BLaER1 (cell line): ENCODE measurements around the gene MAP3K14.

Source experiments
- H3K27ac ChIP-seq: shearing (Covaris generic); formaldehyde crosslinking; 2 replicates; pipeline ENCODE4 v1.8.1; 2022
- H3K27me3 ChIP-seq: shearing (Covaris generic); formaldehyde crosslinking; 2 replicates; pipeline ENCODE4 v1.8.1; 2022
- H3K36me3 ChIP-seq: shearing (Covaris generic); formaldehyde crosslinking; 2 replicates; pipeline ENCODE4 v1.8.1; 2022
- H3K4me1 ChIP-seq: shearing (Covaris generic); formaldehyde crosslinking; 2 replicates; pipeline ENCODE4 v1.8.1; 2022
- H3K4me2 ChIP-seq: shearing (Covaris generic); formaldehyde crosslinking; 2 replicates; pipeline ENCODE4 v1.8.1; 2022
- H3K4me3 ChIP-seq: shearing (Covaris generic); formaldehyde crosslinking; 2 replicates; pipeline ENCODE4 v1.8.1; 2022
- H3K9ac ChIP-seq: shearing (Covaris generic); formaldehyde crosslinking; 2 replicates; pipeline ENCODE4 v1.8.1; 2022
- H3K9me3 ChIP-seq: shearing (Covaris generic); formaldehyde crosslinking; 2 replicates; pipeline ENCODE4 v1.8.1; 2022
- H4K20me1 ChIP-seq: shearing (Covaris generic); formaldehyde crosslinking; 2 replicates; pipeline ENCODE4 v1.8.1; 2022
- Cebpa-rat ChIP-seq: shearing (Covaris generic); IDR thresholded peaks from 2 replicates; pipeline ENCODE4 v1.8.1; 2022

MAP3K14 gene

DNA sequence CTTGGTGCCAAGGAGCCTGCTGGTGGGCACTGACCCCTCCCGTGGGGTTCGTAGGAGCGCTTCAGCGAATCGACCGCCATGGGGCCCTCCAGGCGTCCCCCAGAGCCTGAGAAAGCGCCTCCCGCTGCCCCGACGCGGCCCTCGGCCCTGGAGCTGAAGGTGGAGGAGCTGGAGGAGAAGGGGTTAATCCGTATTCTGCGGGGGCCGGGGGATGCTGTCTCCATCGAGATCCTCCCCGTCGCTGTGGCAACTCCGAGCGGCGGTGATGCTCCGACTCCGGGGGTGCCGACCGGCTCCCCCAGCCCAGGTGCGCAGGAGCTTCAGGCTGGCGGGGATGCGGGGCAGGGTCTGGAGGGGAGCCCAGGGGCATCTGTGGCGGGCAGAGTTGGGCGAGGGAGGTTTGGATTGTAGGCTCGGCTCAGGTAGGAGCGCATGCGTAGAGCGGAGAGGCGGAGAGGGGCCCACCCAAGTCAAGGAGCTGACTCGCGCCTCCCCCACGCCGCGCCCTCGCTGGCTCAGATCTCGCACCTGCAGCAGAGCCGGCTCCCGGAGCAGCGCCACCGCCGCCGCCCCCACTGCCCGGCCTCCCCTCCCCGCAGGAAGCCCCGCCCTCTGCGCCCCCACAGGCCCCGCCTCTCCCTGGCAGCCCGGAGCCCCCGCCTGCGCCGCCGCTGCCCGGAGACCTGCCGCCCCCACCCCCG lies 75.3 kb downstream of the MAP3K14 start:
- no peaks in the 10 kb centered on the region for H3K27me3 ChIP-seq
- peaks cover 98% of the 10 kb centered on the region for H3K36me3 ChIP-seq
- H3K4me3 ChIP-seq: no peak overlapping the region
- H3K4me1 ChIP-seq: peaks cover 7% of the 10 kb centered on the region
- no peak overlapping the region for H3K4me2 ChIP-seq
- TF ChIP-seq Cebpa-rat: no peak
- H3K9me3 ChIP-seq: no peaks in the 10 kb centered on the region
- H3K9ac ChIP-seq: no peak overlapping the region
- H4K20me1 ChIP-seq: peaks cover 46% of the 10 kb centered on the region
- H3K27ac ChIP-seq: no peak overlapping the region

DNA sequence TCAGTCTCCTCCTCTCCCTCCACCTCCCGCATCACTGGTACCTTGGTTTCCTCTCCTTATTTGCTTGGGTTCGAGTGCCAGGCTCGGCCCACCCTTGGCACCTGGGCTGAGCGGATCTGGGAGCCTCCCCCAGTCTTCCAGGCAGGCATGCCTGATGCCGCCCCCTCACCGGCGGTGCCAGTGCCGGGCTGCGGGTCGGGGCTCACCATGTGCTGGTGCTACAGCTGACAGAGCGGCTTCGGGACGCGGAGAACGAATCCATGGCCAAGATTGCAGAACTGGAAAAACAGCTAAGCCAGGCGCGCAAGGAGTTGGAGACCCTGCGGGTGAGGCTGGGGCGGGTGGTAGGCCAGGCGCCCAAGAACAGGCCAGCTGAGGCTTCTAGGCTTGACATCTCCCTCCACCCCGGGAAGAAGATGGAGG lies 75.9 kb downstream of the MAP3K14 start:
- no peaks in the 10 kb centered on the region for H3K27me3 ChIP-seq
- TF ChIP-seq Cebpa-rat: no peak

GRCh38 chr17:45238155-45238774 lies 78.6 kb downstream of the MAP3K14 start:
- peaks cover 92% of the 10 kb centered on the region for H3K36me3 ChIP-seq

More for the DNA sequence above, 75.9 kb downstream of the MAP3K14 start:
- Histone ChIP-seq H4K20me1 (peaks cover 46% of the 10 kb centered on the region), H3K36me3 (peaks cover 98% of the 10 kb centered on the region), H3K4me2 (no peak overlapping the region), H3K4me3 (no peak overlapping the region), H3K4me1 (peaks cover 4% of the 10 kb centered on the region), H3K27ac (no peak overlapping the region), H3K9me3 (no peaks in the 10 kb centered on the region), H3K9ac (no peak overlapping the region)

GRCh38 chr17:45237686-45238085 lies 79.1 kb downstream of the MAP3K14 start:
- Histone ChIP-seq H3K9me3 (no peaks in the 10 kb centered on the region), H3K36me3 (peaks cover 90% of the 10 kb centered on the region)

More at GRCh38 chr17:45238155-45238774, 78.6 kb downstream of the MAP3K14 start:
- H4K20me1 ChIP-seq: peaks cover 58% of the 10 kb centered on the region
- H3K27ac ChIP-seq: no peak overlapping the region
- no peaks in the 10 kb centered on the region for H3K27me3 ChIP-seq
- H3K4me2 ChIP-seq: no peak overlapping the region
- peaks cover 29% of the 10 kb centered on the region for H3K4me1 ChIP-seq
- no peak overlapping the region for H3K9ac ChIP-seq
- H3K9me3 ChIP-seq: no peaks in the 10 kb centered on the region
- no peak for TF ChIP-seq Cebpa-rat
- no peak overlapping the region for H3K4me3 ChIP-seq

GRCh38 chr17:45236282-45236606 lies 80.6 kb downstream of the MAP3K14 start:
- Histone ChIP-seq H3K27ac (0 out of 2 replicates have a peak overlapping the region, but pooled peaks have one; percentile 32), H3K36me3 (peaks cover 87% of the 10 kb centered on the region), H3K9me3 (no peaks in the 10 kb centered on the region), H3K9ac (0 out of 2 replicates have a peak overlapping the region, but pooled peaks have one; percentile 9), H3K27me3 (no peaks in the 10 kb centered on the region), H3K4me2 (no peak overlapping the region; the same call in 1 of the 2 replicates), H3K4me1 (peaks cover 49% of the 10 kb centered on the region), H3K4me3 (no peak overlapping the region), H4K20me1 (peaks cover 79% of the 10 kb centered on the region)
- TF ChIP-seq Cebpa-rat: no peak

More at GRCh38 chr17:45237686-45238085, 79.1 kb downstream of the MAP3K14 start:
- H3K27me3 ChIP-seq: no peaks in the 10 kb centered on the region
- no peak overlapping the region for H3K9ac ChIP-seq
- peaks cover 35% of the 10 kb centered on the region for H3K4me1 ChIP-seq
- no peak overlapping the region for H3K4me3 ChIP-seq
- peaks cover 64% of the 10 kb centered on the region for H4K20me1 ChIP-seq
- TF ChIP-seq Cebpa-rat: no peak
- H3K4me2 ChIP-seq: no peak overlapping the region
- H3K27ac ChIP-seq: no peak overlapping the region

DNA sequence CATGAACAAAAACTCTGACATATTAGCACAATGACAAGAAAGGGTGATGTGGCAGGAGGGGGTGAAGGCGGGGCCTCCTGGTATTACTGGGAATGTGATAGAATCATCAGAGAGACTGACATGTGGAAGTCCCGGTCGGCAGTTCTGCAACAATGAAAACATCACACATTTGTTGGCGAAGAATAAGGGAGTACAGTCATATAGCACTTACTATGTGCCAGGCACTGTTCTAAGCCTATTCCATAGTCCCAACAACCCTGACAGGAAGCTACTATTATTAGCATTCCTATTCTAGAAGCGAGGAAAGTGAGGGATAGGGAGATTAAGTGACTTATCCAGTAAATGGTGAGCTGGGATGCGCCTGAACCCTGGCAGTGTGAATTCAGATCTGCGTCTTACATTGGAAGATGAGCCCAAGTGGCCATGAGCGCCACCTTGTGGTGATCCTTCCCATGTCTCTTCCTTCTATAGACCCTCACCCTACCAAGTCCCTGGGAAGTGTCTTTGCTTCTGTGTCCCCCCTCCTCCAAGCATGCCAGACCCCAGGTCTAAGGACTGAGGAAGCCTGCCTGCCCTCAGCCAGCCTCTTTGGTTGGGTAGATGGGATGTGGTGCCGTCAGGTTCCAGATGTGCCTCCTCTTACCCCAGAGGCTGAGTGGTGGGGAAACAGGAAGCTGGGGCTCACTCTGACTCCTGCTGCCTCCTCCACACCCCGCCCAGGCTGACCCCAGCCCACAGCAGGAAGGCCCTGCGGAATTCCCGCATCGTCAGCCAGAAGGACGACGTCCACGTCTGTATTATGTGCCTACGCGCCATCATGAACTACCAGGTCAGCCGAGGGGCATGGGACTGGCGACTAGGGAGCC lies 81.2 kb downstream of the MAP3K14 start:
- Histone ChIP-seq H3K27me3 (no peaks in the 10 kb centered on the region), H3K36me3 (peaks cover 81% of the 10 kb centered on the region), H3K4me2 (peak overlapping the region; percentile 15), H3K27ac (0 out of 2 replicates have a peak overlapping the region, but pooled peaks have one; percentile 32), H3K4me3 (no peak overlapping the region), H4K20me1 (peaks cover 79% of the 10 kb centered on the region), H3K4me1 (peaks cover 55% of the 10 kb centered on the region), H3K9ac (0 out of 2 replicates have a peak overlapping the region, but pooled peaks have one; percentile 9), H3K9me3 (no peaks in the 10 kb centered on the region)
- no peak for TF ChIP-seq Cebpa-rat

DNA sequence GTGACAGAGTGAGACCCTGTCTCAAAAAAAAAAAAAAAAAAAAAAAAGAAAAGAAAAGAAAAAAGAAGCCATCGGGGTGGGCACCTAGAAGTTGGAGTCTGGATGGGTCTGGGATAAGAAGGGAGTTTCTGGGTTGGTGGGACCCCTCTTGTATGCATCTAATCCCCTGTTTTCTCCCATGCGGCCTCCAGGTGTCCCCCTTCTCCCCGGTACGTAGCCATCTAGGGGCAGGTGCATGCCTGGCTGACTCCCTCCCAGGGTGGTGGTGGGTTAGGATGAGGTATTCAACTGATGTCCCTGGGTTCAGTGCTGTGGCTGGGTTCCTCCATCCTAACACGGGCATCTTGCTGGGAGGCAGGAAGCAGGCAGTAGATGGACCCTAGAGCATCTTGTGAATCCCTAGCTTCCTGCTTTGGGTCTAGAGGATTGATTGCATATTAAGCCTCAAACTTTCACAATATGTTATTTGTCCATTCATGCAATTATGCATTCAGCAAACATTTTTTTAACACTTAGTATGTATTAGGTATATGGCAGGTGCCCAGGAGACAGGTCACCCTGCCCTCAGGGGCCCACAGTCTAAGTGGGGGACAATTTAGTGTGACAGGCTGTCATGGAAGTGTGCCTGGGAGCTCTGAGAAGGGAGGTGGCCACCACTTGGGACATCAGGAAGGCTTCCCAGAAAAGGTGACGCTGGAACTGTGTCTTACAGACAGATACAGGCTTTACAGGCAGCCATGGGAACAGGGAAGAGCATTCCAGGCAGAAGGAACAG lies 82.0 kb downstream of the MAP3K14 start:
- Histone ChIP-seq H3K9me3 (no peaks in the 10 kb centered on the region), H3K4me1 (peaks cover 63% of the 10 kb centered on the region), H3K9ac (no peak overlapping the region), H3K4me3 (no peak overlapping the region), H3K27me3 (no peaks in the 10 kb centered on the region), H3K4me2 (peak overlapping the region; percentile 18), H3K27ac (no peak overlapping the region), H4K20me1 (peaks cover 87% of the 10 kb centered on the region), H3K36me3 (peaks cover 72% of the 10 kb centered on the region)
- TF ChIP-seq Cebpa-rat: no peak

- Histone ChIP-seq H3K27me3 (no peaks in the 10 kb centered on the region), H4K20me1 (peaks cover 88% of the 10 kb centered on the region), H3K4me3 (no peak overlapping the region), H3K9ac (peak overlapping the region; percentile 5; the same call in 1 of the 2 replicates), H3K27ac (peak overlapping the region; percentile 32; the same call in 1 of the 2 replicates), H3K9me3 (no peaks in the 10 kb centered on the region), H3K4me2 (peak overlapping the region; percentile 21; the same call in 1 of the 2 replicates), H3K4me1 (peaks cover 77% of the 10 kb centered on the region), H3K36me3 (peaks cover 59% of the 10 kb centered on the region)
- no peak for TF ChIP-seq Cebpa-rat
These were observed 83.3 kb downstream of the MAP3K14 start for GRCh38 chr17:45233423-45233924.
